ENCODE results near the gene ACOXL.
"Not testable (repeated sequence)": the region's sequence is repeated elsewhere in the genome, so short reads cannot be mapped to it uniquely, and the experiment has no call there.

The ACOXL gene

DNA sequence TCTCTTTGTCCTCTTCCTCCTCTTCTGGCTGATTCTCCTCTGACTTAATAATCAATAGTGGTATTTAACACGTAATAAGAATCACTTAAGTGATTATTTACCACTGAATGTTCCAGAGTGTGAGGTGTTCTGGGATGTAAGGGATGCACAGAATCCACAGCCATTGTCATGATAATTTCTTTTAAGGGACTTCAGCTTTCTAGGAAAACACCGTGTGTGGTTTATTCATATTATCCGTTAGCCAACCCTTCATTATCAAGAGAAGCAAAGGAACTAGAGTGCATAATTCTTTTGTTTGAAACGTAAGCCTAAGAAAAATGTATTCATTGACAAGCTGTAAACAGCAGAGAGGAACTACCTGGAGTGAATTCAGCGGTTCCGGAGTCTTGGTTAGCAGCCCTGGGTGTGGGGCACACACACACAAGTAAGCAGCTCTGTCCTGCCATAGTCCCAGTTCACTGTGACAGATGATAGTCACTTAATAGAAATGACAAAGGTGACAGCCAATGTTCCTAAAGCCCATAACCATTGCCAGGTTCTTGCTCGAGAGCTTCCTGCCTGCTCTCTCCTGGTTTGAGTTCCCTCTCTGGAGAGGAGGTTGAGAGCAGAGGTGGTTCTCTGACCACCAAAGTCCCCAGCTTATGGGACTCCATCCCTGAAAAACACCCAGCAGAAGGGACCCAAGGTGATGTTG lies 101.9 kb downstream of the ACOXL start:
- DNase-seq = no peak

GRCh38 chr2:110836671-110837070 lies 104.3 kb downstream of the ACOXL start:
- no peak for DNase-seq

GRCh38 chr2:110837446-110838409 lies 105.4 kb downstream of the ACOXL start:
- peak; percentile 62 for DNase-seq

DNA sequence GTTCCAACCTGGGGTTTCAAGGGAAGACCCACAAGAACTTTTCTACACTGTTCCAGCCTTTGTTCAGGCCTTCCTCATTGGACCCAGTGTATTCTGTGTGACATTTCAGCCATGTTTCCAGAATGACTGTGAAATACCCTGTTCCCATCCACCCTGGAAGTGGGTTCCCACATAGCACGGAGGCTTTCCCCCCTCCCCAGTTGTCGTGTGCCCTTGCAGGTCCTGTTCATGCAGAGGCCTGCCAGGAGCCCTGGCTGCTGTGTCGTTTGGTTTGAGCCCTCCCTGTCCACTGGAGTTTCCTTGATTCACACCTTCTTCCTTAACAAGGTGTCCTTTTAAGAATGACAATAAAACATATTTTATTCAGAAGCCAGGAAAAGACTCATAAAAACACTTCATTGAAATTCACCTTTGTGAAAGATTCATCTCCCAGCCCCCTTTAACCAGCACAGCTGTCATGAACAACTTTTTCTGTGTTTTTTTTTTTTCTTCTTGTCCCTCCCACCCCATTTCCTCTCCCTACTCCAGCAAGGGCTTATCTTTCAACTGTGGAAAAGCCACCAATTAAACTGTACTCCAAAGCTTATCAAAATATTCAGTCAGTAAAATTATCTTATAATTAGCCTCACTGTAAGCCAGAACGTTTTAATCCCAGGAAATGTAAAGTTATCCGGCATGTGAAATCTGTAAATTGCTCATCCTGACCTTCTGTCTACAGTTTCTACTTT lies 106.4 kb downstream of the ACOXL start:
- DNase-seq = no peak

GRCh38 chr2:110840508-110840907 lies 108.1 kb downstream of the ACOXL start:
- DNase-seq = no peak

- no peak for DNase-seq
These were observed 109.7 kb downstream of the ACOXL start for GRCh38 chr2:110842048-110842447.

DNA sequence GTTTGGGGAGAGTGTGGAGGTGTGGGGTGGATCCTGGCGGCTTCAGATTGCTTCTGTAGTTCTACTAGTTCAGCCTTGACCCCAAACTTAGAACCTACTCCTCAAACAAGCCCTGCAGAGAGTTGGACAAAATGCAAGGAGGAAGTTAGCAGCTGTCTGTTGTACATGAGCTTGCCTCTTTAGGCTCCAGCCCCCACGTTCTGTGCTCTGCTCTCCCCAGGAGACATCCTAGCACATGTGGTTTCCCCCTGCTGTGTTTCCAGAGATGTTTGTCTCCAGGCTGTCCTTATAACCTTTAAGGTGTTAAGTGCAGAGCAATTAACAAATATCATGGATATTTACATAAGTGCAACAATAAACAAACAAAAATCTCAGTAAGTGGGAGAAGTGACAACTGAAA lies 111.1 kb downstream of the ACOXL start:
- no peak for DNase-seq

- DNase-seq = no peak
These were observed 111.7 kb downstream of the ACOXL start for GRCh38 chr2:110843959-110844510.

DNA sequence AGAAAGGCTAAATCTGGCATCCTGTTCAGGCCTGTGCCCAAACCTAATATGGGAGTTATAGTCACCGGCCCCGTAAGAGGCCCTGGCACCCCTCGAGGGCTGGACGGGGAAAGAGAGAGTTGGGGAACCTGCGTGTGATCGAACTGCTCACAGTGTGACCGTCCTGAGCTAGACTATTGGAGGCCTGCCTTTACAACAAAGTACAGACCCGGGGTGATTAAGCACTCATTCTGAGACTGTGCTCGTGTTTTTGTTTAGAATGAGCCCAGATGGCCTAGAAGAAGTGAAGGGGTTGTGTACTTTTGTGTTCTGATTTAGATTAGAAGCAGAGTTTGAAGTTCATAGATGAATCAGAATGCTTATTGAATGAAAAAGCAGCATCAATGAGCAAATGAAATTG lies 115.3 kb downstream of the ACOXL start:
- DNase-seq = no peak

GRCh38 chr2:110848071-110848470 lies 115.7 kb downstream of the ACOXL start:
- no peak for DNase-seq

- no peak for DNase-seq
These were observed 116.2 kb downstream of the ACOXL start for GRCh38 chr2:110848519-110849030.

DNA sequence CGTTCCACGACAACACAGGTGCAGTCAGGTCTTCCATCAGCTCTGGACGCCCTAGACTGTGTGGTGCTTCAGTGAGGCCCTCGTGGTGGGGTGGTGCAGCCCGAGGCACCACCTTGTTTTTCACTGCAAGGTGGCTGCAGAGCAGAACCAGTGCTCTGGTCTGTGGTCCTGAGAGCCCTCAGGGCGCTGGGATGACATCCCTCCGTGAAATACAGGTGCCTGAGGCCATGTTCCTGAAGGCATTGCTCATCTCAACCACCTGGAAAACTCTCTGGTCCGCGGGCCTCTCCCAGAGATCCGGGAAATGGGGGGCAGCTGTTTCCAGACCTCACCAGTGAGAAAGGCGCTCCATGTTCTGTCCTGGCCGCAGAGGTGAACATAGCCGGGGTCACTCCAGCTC lies 119.2 kb downstream of the ACOXL start:
- no peak for DNase-seq

GRCh38 chr2:110852051-110852450 lies 119.7 kb downstream of the ACOXL start:
- DNase-seq = no peak

- no peak for DNase-seq
These were observed 120.3 kb downstream of the ACOXL start for GRCh38 chr2:110852541-110853263.

DNA sequence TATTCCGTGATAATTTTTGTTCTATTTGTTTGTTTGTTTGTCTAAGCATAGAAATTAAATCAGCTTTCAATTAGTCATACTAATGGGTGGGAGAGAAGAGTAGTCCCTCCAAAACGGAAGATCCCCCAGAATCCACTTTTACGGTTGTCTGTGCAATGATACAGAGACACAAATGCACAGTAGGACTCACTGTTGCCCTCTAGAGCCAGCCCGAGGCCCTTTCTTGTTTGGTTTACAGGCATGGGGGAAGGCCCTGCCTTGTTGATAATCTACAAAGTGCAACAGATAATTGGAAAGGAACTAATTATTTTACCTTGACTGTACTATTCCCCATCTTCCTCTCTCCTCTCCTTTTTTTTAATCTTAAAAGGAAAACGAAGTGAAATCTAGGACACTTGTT lies 121.1 kb downstream of the ACOXL start:
- no peak for DNase-seq

DNA sequence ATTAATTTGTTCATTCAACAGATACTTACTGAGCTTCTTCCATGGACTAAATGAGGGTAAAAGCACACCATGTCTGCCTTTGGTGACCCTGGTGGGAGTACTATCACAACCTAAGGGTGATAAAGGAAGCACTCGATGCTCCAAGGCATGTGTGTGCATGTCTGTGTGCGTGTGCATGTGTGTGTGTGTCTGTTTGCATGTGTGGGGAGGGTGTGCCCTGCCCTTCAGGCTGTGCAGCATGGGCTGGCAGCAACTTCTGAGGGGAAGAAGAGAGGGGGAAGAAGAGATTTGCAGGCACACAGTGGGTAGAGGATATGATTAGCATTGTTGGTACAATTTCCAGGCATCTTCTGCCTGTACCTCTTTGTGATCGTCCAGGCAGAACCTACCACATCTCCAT lies 121.6 kb downstream of the ACOXL start:
- DNase-seq = no peak

GRCh38 chr2:110854355-110855081 lies 122.1 kb downstream of the ACOXL start:
- DNase-seq = no peak

DNA sequence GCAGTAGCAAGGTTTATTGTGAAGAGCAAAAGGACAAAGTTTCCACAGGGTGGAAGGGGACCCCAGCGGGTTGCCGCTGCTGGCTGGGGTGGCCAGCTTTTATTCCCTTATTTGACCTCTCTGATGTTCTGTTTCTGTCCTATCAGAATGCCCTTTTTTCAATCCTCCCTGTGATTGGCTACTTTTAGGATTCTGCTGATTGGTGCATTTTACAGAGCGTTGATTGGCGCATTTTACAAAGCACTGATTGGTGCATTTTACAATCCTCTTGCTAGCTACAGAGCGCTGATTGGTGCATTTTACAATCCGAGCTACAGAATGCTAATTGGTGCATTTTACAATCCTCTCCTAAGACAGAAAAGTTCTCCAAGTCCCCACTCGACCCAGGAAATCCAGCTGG lies 123.5 kb downstream of the ACOXL start:
- DNase-seq = not testable (repeated sequence)

DNA sequence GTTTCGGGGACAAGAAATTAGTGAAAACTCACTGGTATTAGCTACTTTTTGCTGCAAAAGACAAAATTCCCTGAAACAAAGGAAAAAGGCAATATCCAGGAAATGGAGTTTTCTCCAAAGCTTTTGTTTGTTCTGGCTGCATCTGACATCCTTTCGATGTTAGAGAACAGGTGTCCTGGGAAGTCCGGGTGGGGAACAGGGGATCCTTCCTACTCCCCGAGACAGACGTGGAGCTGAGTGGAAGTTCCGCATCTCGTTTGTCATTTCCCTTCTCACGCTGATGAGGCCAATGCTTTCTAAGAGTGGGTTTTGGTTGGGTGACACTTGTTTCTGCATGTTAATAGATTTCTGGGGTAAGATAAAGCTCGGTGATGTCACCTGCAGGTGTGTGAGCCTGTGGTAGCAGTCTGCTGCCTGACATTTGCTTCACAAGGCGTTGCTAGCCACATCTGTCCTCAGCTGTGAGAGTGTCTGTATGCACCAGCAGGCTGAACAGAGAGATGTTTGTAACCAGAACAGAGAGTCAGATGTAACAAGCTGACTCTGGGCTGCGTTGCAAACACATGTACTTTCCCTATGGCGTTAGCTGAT lies 125.9 kb downstream of the ACOXL start:
- DNase-seq = peak; percentile 42

DNA sequence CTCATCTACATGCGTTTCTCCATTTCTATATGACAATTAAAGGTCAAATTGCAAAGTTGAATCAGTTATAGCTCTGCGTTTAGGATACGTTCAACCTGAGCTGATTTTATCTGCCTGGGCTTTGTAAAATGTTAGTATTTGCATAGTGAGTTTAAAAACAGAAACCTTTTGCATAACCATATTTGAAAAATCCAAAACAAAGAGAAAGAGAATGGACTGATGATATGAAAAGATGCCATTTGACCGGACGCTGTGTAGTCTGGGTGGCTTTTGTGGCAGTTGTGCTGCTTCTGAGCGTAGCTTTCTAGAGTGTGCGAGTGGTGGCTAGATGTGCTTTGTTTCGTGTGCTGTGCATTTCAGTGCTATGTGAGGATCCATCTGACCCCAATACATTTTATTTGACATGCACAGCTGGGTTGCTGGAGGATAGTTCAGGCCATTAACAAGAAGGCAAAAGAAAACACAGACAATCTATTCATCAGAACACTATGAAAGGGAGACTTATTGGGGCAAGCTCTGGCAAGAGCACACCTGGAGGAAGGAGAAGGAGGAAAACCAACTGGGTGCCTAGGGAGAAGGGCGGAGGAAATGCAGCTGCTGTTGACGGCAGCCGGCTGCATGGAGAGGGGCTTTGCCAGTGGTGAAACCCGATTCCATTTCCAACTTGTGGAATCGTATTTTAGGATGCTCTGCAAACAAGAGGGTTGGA lies 126.8 kb downstream of the ACOXL start:
- peak; percentile 48 for DNase-seq

Measured in right hindlimb (tissue), 1 donor.